Common myeloid progenitor, CD34-positive (primary cell): ENCODE data around the gene ELK4. TPM values are rescaled to one million over a fixed set of nuclear protein-coding genes. Genes with fewer than 3 reads are reported as not detected.

Experiments used
- CTCF ChIA-PET: fragments of 350-600 bp; sonication (Branson Sonifier 250); formaldehyde crosslinking; loops from one replicate; lab custom pipeline; 2021; ENCODE audit warnings: antibody characterized with exemption; lab: Charles Lee
- POLR2A ChIA-PET: fragments of 350-600 bp; sonication (Branson Sonifier 250); formaldehyde crosslinking; loops from one replicate; lab custom pipeline; 2021; ENCODE audit warnings: antibody characterized with exemption; lab: Charles Lee
- DNase-seq, 3 donors: peaks; one replicate each; pipeline versions ENCODE4 v3.0.0 to v3.0.0-alpha.2; 2013
- H3K27ac ChIP-seq, 2 experiments: 1 replicate in 1 of 2; 2 replicates in 1 of 2; pipeline ENCODE4 v1.7.0; 2013; ENCODE audit warnings: inconsistent platforms in 2 of 2, low read length in 2 of 2, mild to moderate bottlenecking in 2 of 2, low read depth in 1 of 2, moderate library complexity in 1 of 2; ENCODE audit not compliant: severe bottlenecking in 2 of 2, insufficient read depth in 1 of 2, poor library complexity in 1 of 2
- H3K27me3 ChIP-seq, 5 experiments: replicated peaks in 2 of 5; 1 replicate in 3 of 5; 2 replicates in 2 of 5; pipeline versions ENCODE4 v1.6.1 to v1.7.0; 2013; ENCODE audit warnings: low read length in 4 of 5, mild to moderate bottlenecking in 2 of 5, moderate library complexity in 2 of 5, inconsistent platforms in 1 of 5; ENCODE audit not compliant: insufficient read depth in 5 of 5, control insufficient read depth in 4 of 5
- H3K36me3 ChIP-seq, 4 experiments: 1 replicate in 2 of 4; 2 replicates in 2 of 4; pipeline versions ENCODE4 v1.6.1 to v1.7.0; 2013; ENCODE audit warnings: low read length in 3 of 4, control low read depth in 1 of 4, mild to moderate bottlenecking in 1 of 4; ENCODE audit not compliant: control insufficient read depth in 4 of 4, insufficient read depth in 4 of 4
- H3K4me1 ChIP-seq, 4 experiments: 1 replicate in 3 of 4; 2 replicates in 1 of 4; pipeline versions ENCODE4 v1.6.1 to v1.7.1; 2013; ENCODE audit warnings: low read length in 3 of 4, mild to moderate bottlenecking in 3 of 4, control low read depth in 1 of 4, inconsistent platforms in 1 of 4, moderate library complexity in 1 of 4; ENCODE audit not compliant: control insufficient read depth in 4 of 4, insufficient read depth in 4 of 4; ENCODE audit errors: control extremely low read depth in 1 of 4
- H3K4me3 ChIP-seq, 7 experiments: 1 replicate in 4 of 7; 2 replicates in 3 of 7; pipeline versions ENCODE4 v1.5.1 to v1.7.0; 2013; ENCODE audit warnings: mild to moderate bottlenecking in 7 of 7, low read length in 6 of 7, moderate library complexity in 6 of 7, inconsistent platforms in 2 of 7, low read depth in 2 of 7, control low read depth in 1 of 7; ENCODE audit not compliant: insufficient read depth in 4 of 7, control insufficient read depth in 1 of 7; ENCODE audit errors: extremely low read depth in 1 of 7
- H3K9me3 ChIP-seq, 5 experiments: 1 replicate in 4 of 5; 2 replicates in 1 of 5; pipeline versions ENCODE4 v1.6.1 to v1.7.1; 2013; ENCODE audit warnings: low read length in 4 of 5, mild to moderate bottlenecking in 2 of 5, inconsistent platforms in 1 of 5, low read depth in 1 of 5, moderate library complexity in 1 of 5; ENCODE audit not compliant: control insufficient read depth in 4 of 5, insufficient read depth in 2 of 5; ENCODE audit errors: control extremely low read depth in 1 of 5
- WGBS: methylation state at CpG from one replicate; pipeline ENCODE4 v1.1.5; 2013; ENCODE audit not compliant: insufficient coverage; 5-methylcytosine and 5-hydroxymethylcytosine counted together
- polyA plus RNA-seq: library from polyadenylated mRNA; unstranded; fragments of 120-200 nt; gene quantifications from one replicate; pipeline ENCODE4 v1.2.1, GENCODE V29; 2013

ELK4 gene, protein sequence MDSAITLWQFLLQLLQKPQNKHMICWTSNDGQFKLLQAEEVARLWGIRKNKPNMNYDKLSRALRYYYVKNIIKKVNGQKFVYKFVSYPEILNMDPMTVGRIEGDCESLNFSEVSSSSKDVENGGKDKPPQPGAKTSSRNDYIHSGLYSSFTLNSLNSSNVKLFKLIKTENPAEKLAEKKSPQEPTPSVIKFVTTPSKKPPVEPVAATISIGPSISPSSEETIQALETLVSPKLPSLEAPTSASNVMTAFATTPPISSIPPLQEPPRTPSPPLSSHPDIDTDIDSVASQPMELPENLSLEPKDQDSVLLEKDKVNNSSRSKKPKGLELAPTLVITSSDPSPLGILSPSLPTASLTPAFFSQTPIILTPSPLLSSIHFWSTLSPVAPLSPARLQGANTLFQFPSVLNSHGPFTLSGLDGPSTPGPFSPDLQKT
- 23.0 TPM for polyA plus RNA-seq

DNA sequence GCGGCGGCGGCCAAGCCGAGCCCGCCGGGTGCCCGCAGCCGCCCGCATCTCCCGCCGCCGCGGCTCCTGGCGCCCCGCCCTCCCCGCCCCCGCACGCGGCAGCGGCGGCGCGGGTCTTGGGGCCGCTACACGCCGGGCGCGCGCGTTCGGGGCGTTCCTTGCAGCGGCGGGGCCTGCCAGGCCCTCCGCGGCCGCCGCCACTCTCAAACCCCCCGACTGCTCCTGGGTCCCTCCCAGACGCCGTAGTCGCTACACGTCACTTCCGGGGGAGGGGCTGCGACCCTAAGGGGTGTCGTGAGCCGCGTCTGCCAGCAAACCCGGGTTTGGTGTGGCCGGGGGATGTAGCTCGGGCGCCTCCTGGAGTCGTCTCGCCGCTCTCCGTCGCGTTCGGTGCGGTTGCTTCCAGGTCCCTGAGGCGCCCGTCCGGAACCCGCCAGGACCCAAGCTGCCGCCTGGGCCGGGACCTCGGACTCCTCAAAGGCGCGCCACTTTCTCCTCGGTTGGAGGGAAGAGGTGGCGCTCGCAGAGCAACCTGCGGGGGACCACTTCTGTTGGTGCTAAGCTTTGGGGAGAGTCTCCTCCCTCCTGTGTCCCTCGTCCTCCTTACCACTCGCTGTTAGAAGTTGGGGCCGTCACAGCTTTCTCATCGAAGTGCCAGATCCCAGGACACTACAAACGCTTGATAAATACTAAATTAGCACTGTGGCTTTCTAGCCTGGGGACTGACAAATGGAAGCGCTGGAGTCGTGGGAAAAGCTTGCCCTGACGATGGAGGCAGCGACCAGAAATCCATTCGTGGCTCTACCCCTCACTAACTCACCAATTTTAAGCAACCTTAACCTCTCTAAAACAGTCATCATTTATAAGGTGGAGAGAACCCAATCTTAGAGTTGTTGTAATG lies at the start of gene ELK4:
Gene ELK4 (minus strand): TSS at position 244 of the 901 bp plus-strand sequence. CDS start 8,129 bp downstream, outside the sequence.
- Histone ChIP-seq H3K4me3 (peak within 1 kb of the TSS; percentile 67 to 95 (median 90)), H3K9me3 (no peaks in the 10 kb centered on the region), H3K27ac (peak within 1 kb of the TSS; percentile 80 to 92), H3K36me3 (peaks cover 0 to 5% (median under 1%) of the 10 kb centered on the region in 4 experiments), H3K4me1 (peaks cover 8 to 25% (median 21%) of the 10 kb centered on the region in 4 experiments), H3K27me3 (no peaks in the 10 kb centered on the region)
- DNase-seq, result peak; percentile 99 to 100 (median 99)
- ChIA-PET POLR2A (interaction anchor here (0.7 to 2.7 kb wide), 4 partner anchors 38 to 146 kb away, joined by 4 to 19 read pairs (median 13); no protein-coding TSS in a partner anchor), CTCF (interaction anchor here (0.8 to 9.7 kb wide), 18 partner anchors 9 to 110 kb away, joined by 3 to 195 read pairs (median 4); no protein-coding TSS in a partner anchor)
- 0% methylated on average over 52 of the region's 83 CpGs for WGBS

DNA sequence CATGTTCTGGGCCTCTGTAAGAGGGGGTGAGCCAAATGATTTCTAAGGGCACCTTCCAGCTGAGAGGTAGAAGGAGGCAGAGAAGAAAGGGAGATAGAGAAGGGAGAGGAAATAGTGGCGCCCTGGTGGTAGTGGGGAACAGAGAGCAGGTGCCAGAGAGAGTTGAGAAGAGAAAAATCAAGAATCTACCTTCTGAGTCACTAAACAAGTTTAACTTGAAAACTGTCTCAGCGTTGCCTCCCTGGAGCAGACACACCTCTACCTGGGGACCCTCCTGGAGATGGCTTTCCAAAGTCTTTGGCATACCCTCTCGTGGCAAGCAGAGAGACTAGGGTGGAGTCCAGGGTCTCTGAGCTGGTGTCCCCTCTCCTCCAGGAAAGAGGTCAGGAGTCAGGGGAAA lies 49.6 kb upstream of the ELK4 start:
- Histone ChIP-seq H3K9me3 (no peaks in the 10 kb centered on the region), H3K27me3 (no peaks in the 10 kb centered on the region), H3K4me1 (peaks cover 13 to 45% (median 38%) of the 10 kb centered on the region in 4 experiments), H3K4me3 (no peak overlapping the region), H3K36me3 (no peaks in the 10 kb centered on the region), H3K27ac (no peak overlapping the region)
- CTCF ChIA-PET, result interaction anchor here (2.2 to 32.2 kb wide), 4 partner anchors 11 to 25 kb away, joined by 7 to 1013 read pairs (median 71); no protein-coding TSS in a partner anchor
- 67% methylated on average over 1 of the region's 3 CpGs for WGBS
- POLR2A ChIA-PET, result interaction anchor here (0.9 kb wide), 1 partner anchor 22 kb away, joined by 3 read pairs; no protein-coding TSS in a partner anchor
- DNase-seq, result no peak

DNA sequence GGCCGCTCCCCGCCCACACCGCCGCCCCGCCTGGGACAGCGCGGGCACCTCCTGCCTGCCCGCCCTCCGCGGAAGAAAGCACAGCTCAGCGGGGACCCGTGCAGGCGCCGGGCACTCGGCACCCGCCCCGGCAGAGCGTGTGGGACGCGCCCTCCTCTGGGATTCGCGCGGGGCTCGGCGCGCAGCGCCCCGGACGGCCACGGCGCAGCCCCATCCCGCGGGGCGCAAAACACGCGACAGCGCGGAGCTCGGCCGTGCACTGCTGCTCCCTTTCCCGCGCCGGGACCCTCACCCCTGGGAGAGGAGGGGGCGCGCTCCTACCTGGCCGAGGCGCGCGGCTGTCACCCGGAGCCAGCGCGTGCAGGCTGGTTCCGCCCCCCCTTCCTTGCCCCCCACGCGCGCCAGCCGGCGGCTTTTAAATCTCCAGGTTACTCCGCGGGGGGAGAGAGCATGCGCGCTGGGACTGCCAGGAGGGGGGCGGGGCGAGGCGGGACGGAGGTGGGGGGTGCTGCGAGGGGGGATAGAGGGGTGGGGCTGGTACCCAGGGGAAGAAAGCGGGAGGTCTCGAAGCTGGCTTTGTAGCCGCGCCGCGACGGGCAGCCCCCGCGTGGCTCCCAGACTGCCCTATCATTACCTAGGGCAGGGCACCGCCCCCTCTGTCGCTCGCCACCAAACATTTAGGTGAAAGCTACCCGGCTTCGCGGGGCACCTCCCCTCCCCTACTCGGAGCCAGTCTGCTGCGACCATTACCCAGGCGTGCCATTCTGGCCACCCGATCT lies 48.5 kb upstream of the ELK4 start, which contains the start of gene SLC45A3:
Gene SLC45A3 (minus strand): TSS at position 437 of the 779 bp plus-strand sequence. CDS start 15,853 bp downstream, outside the sequence.
- H3K4me3 ChIP-seq, result peak within 1 kb of the TSS; percentile 42 to 86 (median 81)
- H3K27me3 ChIP-seq, result no peaks in the 10 kb centered on the region
- WGBS, result under 1% methylated on average over 31 of the region's 86 CpGs
- no peaks in the 10 kb centered on the region for H3K36me3 ChIP-seq
- H3K9me3 ChIP-seq, result no peaks in the 10 kb centered on the region
- H3K4me1 ChIP-seq, result peaks cover 15 to 56% (median 49%) of the 10 kb centered on the region in 4 experiments
- ChIA-PET CTCF (interaction anchor here (0.8 to 32.2 kb wide), 8 partner anchors 9 to 304 kb away, joined by 3 to 1013 read pairs (median 9); no protein-coding TSS in a partner anchor), POLR2A (interaction anchor here (0.9 to 2.1 kb wide), 3 partner anchors 12 to 21 kb away, joined by 3 to 4 read pairs (median 4); no protein-coding TSS in a partner anchor)
- peak; percentile 38 to 78 (median 73) for DNase-seq
- H3K27ac ChIP-seq, result peak within 1 kb of the TSS; percentile 25 to 81

DNA sequence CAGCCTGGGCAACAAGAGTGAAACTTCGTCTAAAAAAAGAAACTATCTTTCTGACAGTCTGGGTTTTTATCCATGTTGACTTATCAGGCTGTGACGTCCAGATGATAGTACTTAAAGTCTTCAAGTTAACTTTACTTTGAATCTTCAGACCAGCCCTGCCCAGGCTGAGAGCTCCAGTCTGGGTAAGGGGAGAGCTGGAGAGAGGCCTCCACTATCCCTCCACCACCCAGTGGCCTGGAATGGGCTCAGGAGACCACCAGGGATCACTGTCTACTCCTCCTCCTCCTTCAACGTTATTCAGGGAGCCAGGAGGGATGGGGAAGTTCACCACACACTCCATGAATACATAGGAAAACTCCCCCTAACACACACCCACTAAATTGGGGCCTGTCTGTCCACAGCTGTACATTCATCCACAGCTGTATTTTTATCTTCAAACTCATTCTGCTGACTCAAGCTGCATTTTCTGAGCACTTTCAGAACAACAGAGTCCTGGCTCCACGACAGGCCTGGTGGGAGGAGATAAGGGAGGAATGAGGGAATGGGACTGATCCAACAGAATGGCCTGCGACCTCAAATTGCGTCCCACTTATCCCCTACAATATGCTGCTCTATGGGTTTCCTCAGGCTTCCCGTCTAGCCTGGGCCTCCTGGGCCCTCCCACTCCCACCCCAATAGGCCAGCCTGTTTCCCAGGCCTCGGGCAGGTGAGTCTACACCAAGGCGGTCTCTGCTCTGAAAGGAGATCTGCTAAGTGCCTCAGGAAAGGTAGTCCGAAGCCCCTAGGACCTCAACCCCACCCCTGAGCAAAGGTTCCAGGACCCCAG lies 46.7 kb upstream of the ELK4 start:
- Histone ChIP-seq H3K4me1 (peaks cover 15 to 60% (median 53%) of the 10 kb centered on the region in 4 experiments), H3K9me3 (no peaks in the 10 kb centered on the region), H3K27ac (peak overlapping the region; percentile 40 to 81), H3K27me3 (no peaks in the 10 kb centered on the region), H3K36me3 (peaks cover 2 to 4% (median 3%) of the 10 kb centered on the region in 4 experiments), H3K4me3 (peak overlapping the region in 6 of 7 experiments; percentile 71 to 86 (median 82))
- 42% methylated on average over 6 of the region's 10 CpGs for WGBS
- ChIA-PET POLR2A (interaction anchor here (0.5 to 1.3 kb wide), 4 partner anchors 28 to 1510 kb away, joined by 3 to 5 read pairs (median 4); no protein-coding TSS in a partner anchor), CTCF (interaction anchor here (1.0 to 32.2 kb wide), 8 partner anchors 9 to 28 kb away, joined by 3 to 1013 read pairs (median 16); no protein-coding TSS in a partner anchor)
- DNase-seq, result peak in 1 of 3 donors; percentile 52

DNA sequence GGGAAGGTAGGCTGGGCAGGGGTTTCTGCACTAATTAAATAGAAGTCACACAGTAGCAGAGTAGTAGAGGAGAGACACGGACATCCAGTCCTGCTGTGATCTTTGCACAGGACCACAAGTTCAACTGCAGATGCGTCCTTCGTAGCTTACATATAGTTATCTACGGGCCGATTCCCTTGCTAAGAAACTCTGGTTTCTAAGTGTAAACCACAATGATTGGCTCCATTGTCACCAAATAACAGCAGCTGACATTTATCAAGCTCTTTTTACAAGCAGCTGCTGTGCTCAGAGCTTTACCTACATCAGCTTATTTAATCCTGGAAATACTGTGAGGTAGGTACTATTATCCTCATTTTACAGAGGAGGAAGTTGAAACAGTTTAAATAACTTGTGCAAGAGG lies 45.4 kb upstream of the ELK4 start:
- Histone ChIP-seq H3K27me3 (no peaks in the 10 kb centered on the region), H3K27ac (no peak overlapping the region), H3K36me3 (peaks cover 2 to 12% (median 5%) of the 10 kb centered on the region in 4 experiments), H3K9me3 (no peaks in the 10 kb centered on the region), H3K4me1 (peaks cover 15 to 64% (median 53%) of the 10 kb centered on the region in 4 experiments), H3K4me3 (peak overlapping the region in 4 of 7 experiments; percentile 9 to 51 (median 26))
- ChIA-PET POLR2A (interaction anchor here (0.7 to 1.3 kb wide), 3 partner anchors 18 to 32 kb away, joined by 3 to 5 read pairs (median 3); no protein-coding TSS in a partner anchor), CTCF (interaction anchor here (1.0 to 32.2 kb wide), 9 partner anchors 10 to 70 kb away, joined by 3 to 1013 read pairs (median 14); no protein-coding TSS in a partner anchor)
- DNase-seq, result peak in 2 of 3 donors; percentile 53 to 62
- 24% methylated on average over 5 of the region's 5 CpGs for WGBS
